Psoas muscle (tissue), 8 donors: ENCODE measurements around the gene LRBA. TPM values are rescaled to one million over a fixed set of nuclear protein-coding genes. Genes with fewer than 3 reads are reported as not detected.

Source experiments
- ATAC-seq, 4 donors: fragments of 200-7000 bp; cut with Tn5 transposase; one replicate each; pipeline ENCODE4 v1.9.1; 2020; ENCODE audit warnings: moderate library complexity in 3 of 4, mild to moderate bottlenecking in 2 of 4
- DNase-seq, 2 donors: peaks; one replicate each; pipeline ENCODE4 v3.0.0-alpha.2; 2020
- H3K27ac ChIP-seq: fragments of 200-600 bp; one replicate; pipeline ENCODE4 v1.8.0; 2022
- H3K27me3 ChIP-seq, 3 donors: fragments of 200-600 bp in 1 of 3; one replicate each; pipeline versions ENCODE4 v1.6.1 to v1.8.0; 2013 to 2022; ENCODE audit warnings: low read length in 2 of 3, mild to moderate bottlenecking in 2 of 3, moderate library complexity in 1 of 3; ENCODE audit not compliant: insufficient read depth in 3 of 3
- H3K36me3 ChIP-seq, 2 donors: fragments of 200-600 bp in 1 of 2; one replicate each; pipeline versions ENCODE4 v1.6.1 to v1.8.0; 2013 to 2022; ENCODE audit warnings: low read depth in 1 of 2, mild to moderate bottlenecking in 1 of 2, moderate library complexity in 1 of 2; ENCODE audit not compliant: insufficient read depth in 1 of 2
- H3K4me1 ChIP-seq: fragments of 200-600 bp; one replicate; pipeline ENCODE4 v1.8.0; 2022
- H3K4me3 ChIP-seq: fragments of 200-600 bp; one replicate; pipeline ENCODE4 v1.8.0; 2022; ENCODE audit warnings: mild to moderate bottlenecking
- H3K9me3 ChIP-seq: fragments of 200-600 bp; one replicate; pipeline ENCODE4 v1.8.0; 2022
- WGBS, 3 donors: extraction: QIAGEN DNeasy Blood & Tissue Kit; methylation state at CpG; one replicate each; pipeline versions ENCODE4 v1.1.6 to v1.1.7; 2013; 5-methylcytosine and 5-hydroxymethylcytosine counted together
- intact Hi-C, 2 donors: fragments of 100-400 bp; cut with DNase I; formaldehyde crosslinking; loops; one replicate each; pipeline versions ENCODE4 v1.11.0 to v1.14.2; 2022
- polyA plus RNA-seq, 3 donors: library from polyadenylated mRNA; stranded (reverse); fragments of 200-250 nt; gene quantifications; one replicate each; pipeline ENCODE4 v1.2.3, GENCODE V29; 2013
- total RNA-seq, 4 donors: library from RNA; stranded (reverse); fragmentation: NEBNext Ultra II Directional in 2 of 4; extraction: Animal tissue kit (Norgen Biotek cat#: 25700) in 2 of 4; gene quantifications; one replicate each; pipeline versions ENCODE4 v1.2.1 to v1.2.4, GENCODE V29; 2021 to 2023
- TF ChIP-seq, protein P1 (sequence below): fragments of 200-600 bp; IDR thresholded peaks from one replicate; pipeline ENCODE4 v1.8.0; 2022; ENCODE audit warnings: antibody characterized with exemption
- donor health status: healthy with polysubstance abuse.
- donor health status: DM: no; HTN: no; CAD: no; lungs with moderate emphysema.
- donor health status: Bipolar disorder and iron deficiency.
- donor health status: healthy.
- donor health status: DM: yes; HTN: yes; CAD: no.
- donor health status: DM: no; HTN: no; CAD: no.
- donor health status: DM: no; HTN: no; CAD: no.
- donor health status: DM: yes; HTN: yes; CAD: no.

Gene LRBA
- total and polyA plus RNA-seq, 7 donors = 2.9 to 10.6 (median 6.4) TPM

- 89 to 93% (median 91%) methylated on average over 3 of the region's 3 CpGs for WGBS, 3 donors
Observed at GRCh38 chr4:150909116-150909515, 106.0 kb downstream of the LRBA start.

DNA sequence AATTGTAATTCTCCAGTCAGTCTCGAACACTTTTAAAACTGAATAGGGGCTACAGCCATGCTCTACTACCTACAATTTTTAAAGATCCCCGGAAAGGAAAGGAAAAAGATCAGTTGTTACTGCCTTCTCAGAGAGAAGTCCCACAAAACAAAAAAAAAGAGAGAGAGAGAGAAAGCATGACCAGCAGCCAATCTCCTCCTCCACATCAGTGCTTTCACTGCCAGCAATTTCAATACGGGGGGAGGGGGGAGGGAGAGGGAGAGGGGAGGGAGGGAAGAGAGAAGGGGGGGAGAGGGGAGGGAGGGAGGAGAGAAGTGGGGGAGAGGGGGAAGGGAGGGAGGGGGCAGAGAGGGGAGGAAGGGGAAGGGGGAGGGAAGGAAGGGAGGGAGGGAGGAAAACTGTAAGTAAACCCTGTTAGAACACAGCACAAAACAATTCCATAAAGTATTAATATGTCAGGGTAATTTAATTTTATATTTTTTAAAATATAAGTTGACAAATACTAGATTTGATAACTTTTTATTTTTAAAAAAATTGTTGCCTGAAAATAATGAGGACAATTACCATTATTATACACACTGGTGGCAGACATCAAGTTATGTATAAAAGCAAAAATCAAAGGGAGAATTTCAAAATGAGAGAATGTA is 108.0 kb downstream of the LRBA start:
- Histone ChIP-seq H3K9me3 (no peaks in the 10 kb centered on the region), H3K27ac (no peak overlapping the region), H3K36me3 (peaks cover 0 to 16% of the 10 kb centered on the region in 2 donors), H3K27me3 (no peaks in the 10 kb centered on the region), H3K4me3 (no peak overlapping the region), H3K4me1 (no peaks in the 10 kb centered on the region)
- no peak for DNase-seq
- intact Hi-C loops = no loop called here
- 42 to 68% (median 57%) methylated on average over 2 to 3 of the region's 3 CpGs for WGBS, 3 donors
- TF ChIP-seq, protein P1, sequence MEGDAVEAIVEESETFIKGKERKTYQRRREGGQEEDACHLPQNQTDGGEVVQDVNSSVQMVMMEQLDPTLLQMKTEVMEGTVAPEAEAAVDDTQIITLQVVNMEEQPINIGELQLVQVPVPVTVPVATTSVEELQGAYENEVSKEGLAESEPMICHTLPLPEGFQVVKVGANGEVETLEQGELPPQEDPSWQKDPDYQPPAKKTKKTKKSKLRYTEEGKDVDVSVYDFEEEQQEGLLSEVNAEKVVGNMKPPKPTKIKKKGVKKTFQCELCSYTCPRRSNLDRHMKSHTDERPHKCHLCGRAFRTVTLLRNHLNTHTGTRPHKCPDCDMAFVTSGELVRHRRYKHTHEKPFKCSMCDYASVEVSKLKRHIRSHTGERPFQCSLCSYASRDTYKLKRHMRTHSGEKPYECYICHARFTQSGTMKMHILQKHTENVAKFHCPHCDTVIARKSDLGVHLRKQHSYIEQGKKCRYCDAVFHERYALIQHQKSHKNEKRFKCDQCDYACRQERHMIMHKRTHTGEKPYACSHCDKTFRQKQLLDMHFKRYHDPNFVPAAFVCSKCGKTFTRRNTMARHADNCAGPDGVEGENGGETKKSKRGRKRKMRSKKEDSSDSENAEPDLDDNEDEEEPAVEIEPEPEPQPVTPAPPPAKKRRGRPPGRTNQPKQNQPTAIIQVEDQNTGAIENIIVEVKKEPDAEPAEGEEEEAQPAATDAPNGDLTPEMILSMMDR = no peak
- no peak for ATAC-seq

More at GRCh38 chr4:150909116-150909515, 106.0 kb downstream of the LRBA start:
- intact Hi-C loops = no loop called here
- H3K27me3 ChIP-seq = no peaks in the 10 kb centered on the region
- TF ChIP-seq, protein P1 = no peak
- DNase-seq (no peak), ATAC-seq (no peak)
- no peak overlapping the region for H3K27ac ChIP-seq
- no peaks in the 10 kb centered on the region for H3K9me3 ChIP-seq
- H3K4me3 ChIP-seq = no peak overlapping the region
- H3K36me3 ChIP-seq = peaks cover 0 to 25% of the 10 kb centered on the region in 2 donors
- no peaks in the 10 kb centered on the region for H3K4me1 ChIP-seq

DNA sequence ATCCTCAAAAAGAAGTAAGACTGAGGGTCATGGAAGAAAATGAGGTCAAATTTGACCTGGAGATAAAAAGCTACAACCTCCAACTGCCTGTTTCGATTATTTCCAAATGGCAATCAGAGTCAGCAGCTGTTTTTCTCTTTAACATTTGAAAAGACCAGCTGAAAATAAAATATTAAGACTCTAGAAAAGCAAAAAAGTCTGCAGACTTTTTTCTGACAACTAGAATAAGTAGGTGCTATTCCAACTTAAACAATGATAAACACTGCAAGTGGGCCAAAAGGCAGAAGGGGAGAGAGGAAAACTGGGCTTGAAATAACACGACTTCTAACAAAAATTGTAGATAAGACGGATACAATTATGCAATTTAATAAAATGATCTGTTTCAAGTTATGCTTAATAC is 110.4 kb downstream of the LRBA start:
- WGBS, 3 donors = 79 to 82% (median 80%) methylated on average over 3 of the region's 3 CpGs
- H3K27ac ChIP-seq = no peak overlapping the region
- no peaks in the 10 kb centered on the region for H3K27me3 ChIP-seq
- H3K4me3 ChIP-seq = no peak overlapping the region
- no peak for ATAC-seq
- intact Hi-C loops = no loop called here
- H3K4me1 ChIP-seq = no peaks in the 10 kb centered on the region
- H3K9me3 ChIP-seq = no peaks in the 10 kb centered on the region
- peaks cover 0 to 20% of the 10 kb centered on the region in 2 donors for H3K36me3 ChIP-seq
- DNase-seq = no peak
- TF ChIP-seq, protein P1 = no peak

DNA sequence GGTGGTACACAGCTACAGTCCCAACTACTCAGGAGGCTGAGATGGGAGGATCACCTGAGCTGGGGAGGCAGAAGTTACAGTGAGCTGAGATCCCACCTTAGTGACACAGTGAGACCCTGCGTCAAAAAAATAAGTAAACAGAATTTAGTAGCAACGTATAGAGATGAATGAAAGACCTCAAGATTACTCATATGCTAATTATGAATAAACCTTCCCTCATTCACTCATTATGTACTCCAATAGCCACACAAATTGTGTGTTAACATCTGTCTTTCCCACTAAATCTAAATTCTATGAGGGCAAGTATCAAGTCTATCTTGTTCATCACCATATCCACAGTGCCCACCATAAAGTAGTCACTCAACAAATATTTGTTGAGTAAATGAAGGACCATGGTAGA is 111.5 kb downstream of the LRBA start:
- Histone ChIP-seq H3K4me1 (no peaks in the 10 kb centered on the region), H3K9me3 (no peaks in the 10 kb centered on the region), H3K4me3 (no peak overlapping the region), H3K27me3 (no peaks in the 10 kb centered on the region), H3K36me3 (peaks cover 0 to 21% of the 10 kb centered on the region in 2 donors), H3K27ac (no peak overlapping the region)
- no peak for DNase-seq
- intact Hi-C loops = no loop called here
- no peak for ATAC-seq
- 73 to 99% (median 98%) methylated on average over 2 of the region's 2 CpGs for WGBS, 3 donors
- TF ChIP-seq, protein P1 = no peak

DNA sequence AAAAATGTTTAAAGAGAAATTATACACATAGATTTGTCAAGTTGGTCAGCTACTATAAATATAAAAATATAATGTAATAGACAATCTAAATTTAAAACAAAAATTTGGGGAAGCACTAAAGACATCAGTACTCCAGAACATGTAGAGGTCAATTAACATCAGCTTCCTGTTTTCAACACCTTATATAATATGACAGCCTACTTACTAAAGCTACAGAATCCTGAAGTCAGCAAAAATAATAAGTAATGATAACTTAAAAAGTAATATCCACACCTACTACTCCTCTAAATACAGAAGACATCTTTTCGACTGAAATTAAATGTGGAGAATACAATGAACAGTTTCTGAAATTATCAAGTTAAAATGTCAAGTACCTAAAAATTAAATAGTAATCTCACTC is 118.6 kb downstream of the LRBA start:
- TF ChIP-seq, protein P1 = no peak
- H3K27ac ChIP-seq = no peak overlapping the region
- no peaks in the 10 kb centered on the region for H3K9me3 ChIP-seq
- peaks cover 0 to 28% of the 10 kb centered on the region in 2 donors for H3K36me3 ChIP-seq
- H3K4me1 ChIP-seq = no peaks in the 10 kb centered on the region
- intact Hi-C loops = no loop called here
- no peaks in the 10 kb centered on the region for H3K27me3 ChIP-seq
- ATAC-seq (no peak), DNase-seq (no peak)
- no peak overlapping the region for H3K4me3 ChIP-seq
- WGBS, 3 donors = 83 to 91% (median 90%) methylated on average over 1 of the region's 1 CpG
